ENCODE results near the gene EPSTI1.

EPSTI1 gene

DNA sequence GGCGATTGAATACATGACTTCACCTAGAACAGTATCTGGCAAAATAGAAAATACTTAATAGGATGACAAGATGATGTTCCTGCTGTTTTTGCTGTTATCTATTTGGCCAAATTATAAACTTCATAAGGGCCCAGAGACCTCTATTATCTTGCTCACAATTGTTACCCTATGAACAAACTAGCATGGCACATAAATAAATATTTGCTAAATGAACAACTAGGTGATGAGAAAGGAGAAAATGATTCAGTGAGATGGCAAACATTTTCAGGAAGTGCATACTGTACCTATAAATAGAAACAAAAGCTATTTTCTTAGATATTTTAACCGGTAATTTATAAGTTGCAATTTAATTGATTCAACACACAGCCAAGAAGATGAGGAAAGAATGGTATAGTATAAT, 132.3 kb downstream of the EPSTI1 start:
- ATAC-seq = no peak
- TF ChIP-seq PATZ1 (CRISPR knock-in tag; IDR thresholded peaks at IDR 0.05; ENCODE audit: borderline replicate concordance) (no peak), ZNF565 (CRISPR knock-in tag; conservative IDR thresholded peaks at IDR 0.05; ENCODE audit: low read depth) (no peak), ISL1 (CRISPR knock-in tag; IDR thresholded peaks at IDR 0.05) (no peak), ZFP30 (CRISPR knock-in tag; IDR thresholded peaks at IDR 0.05) (no peak), TCF4 (CRISPR knock-in tag; IDR thresholded peaks at IDR 0.05; ENCODE audit: borderline replicate concordance) (no peak), CSRNP3 (CRISPR knock-in tag; IDR thresholded peaks at IDR 0.05) (no peak), ZC3H10 (CRISPR knock-in tag; IDR thresholded peaks at IDR 0.05) (no peak), OSR1 (CRISPR knock-in tag; IDR thresholded peaks at IDR 0.05) (no peak), ARNTL (CRISPR knock-in tag; IDR thresholded peaks at IDR 0.05; ENCODE audit: borderline replicate concordance, low read depth) (no peak), BACH2 (CRISPR knock-in tag; IDR thresholded peaks at IDR 0.05; ENCODE audit: borderline replicate concordance) (no peak), ZFP3 (CRISPR knock-in tag; IDR thresholded peaks at IDR 0.05) (no peak), PPARA (CRISPR knock-in tag; IDR thresholded peaks at IDR 0.05; ENCODE audit: borderline replicate concordance) (no peak), SNAI2 (CRISPR knock-in tag; IDR thresholded peaks at IDR 0.05) (no peak), CSDC2 (CRISPR knock-in tag; IDR thresholded peaks at IDR 0.05) (no peak), ZNF8 (CRISPR knock-in tag; IDR thresholded peaks at IDR 0.05) (no peak), GLIS3 (CRISPR knock-in tag; IDR thresholded peaks at IDR 0.05) (no peak), ZNF70 (CRISPR knock-in tag; IDR thresholded peaks at IDR 0.05) (no peak)
- TF ChIP-seq, protein P1, sequence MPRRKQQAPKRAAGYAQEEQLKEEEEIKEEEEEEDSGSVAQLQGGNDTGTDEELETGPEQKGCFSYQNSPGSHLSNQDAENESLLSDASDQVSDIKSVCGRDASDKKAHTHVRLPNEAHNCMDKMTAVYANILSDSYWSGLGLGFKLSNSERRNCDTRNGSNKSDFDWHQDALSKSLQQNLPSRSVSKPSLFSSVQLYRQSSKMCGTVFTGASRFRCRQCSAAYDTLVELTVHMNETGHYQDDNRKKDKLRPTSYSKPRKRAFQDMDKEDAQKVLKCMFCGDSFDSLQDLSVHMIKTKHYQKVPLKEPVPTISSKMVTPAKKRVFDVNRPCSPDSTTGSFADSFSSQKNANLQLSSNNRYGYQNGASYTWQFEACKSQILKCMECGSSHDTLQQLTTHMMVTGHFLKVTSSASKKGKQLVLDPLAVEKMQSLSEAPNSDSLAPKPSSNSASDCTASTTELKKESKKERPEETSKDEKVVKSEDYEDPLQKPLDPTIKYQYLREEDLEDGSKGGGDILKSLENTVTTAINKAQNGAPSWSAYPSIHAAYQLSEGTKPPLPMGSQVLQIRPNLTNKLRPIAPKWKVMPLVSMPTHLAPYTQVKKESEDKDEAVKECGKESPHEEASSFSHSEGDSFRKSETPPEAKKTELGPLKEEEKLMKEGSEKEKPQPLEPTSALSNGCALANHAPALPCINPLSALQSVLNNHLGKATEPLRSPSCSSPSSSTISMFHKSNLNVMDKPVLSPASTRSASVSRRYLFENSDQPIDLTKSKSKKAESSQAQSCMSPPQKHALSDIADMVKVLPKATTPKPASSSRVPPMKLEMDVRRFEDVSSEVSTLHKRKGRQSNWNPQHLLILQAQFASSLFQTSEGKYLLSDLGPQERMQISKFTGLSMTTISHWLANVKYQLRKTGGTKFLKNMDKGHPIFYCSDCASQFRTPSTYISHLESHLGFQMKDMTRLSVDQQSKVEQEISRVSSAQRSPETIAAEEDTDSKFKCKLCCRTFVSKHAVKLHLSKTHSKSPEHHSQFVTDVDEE (CRISPR knock-in tag; IDR thresholded peaks at IDR 0.05) = no peak

DNA sequence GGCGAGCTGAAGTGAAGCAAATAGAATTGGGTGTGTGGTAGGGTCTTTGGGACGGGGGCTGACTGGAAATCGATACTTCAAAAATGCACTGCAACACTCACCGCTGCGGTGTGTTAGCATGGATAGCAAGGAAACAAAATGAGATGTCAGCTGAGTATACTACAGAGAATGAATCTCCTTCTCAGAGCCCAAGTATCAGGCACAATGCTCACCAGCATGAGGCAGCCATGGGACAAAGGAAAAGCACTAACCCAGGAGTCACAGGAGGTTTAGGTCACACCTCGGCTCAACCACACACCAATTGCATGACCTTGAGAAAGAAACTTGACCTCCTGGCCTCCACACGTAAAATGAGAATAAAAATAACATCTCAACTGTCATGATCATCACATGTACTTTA, 136.6 kb downstream of the EPSTI1 start:
- ATAC-seq = no peak
- TF ChIP-seq ZFP3 (CRISPR knock-in tag; IDR thresholded peaks at IDR 0.05) (no peak), PATZ1 (CRISPR knock-in tag; IDR thresholded peaks at IDR 0.05; ENCODE audit: borderline replicate concordance) (no peak), PPARA (CRISPR knock-in tag; IDR thresholded peaks at IDR 0.05; ENCODE audit: borderline replicate concordance) (no peak), ISL1 (CRISPR knock-in tag; IDR thresholded peaks at IDR 0.05) (no peak), BACH2 (CRISPR knock-in tag; IDR thresholded peaks at IDR 0.05; ENCODE audit: borderline replicate concordance) (no peak), SNAI2 (CRISPR knock-in tag; IDR thresholded peaks at IDR 0.05) (no peak), ZC3H10 (CRISPR knock-in tag; IDR thresholded peaks at IDR 0.05) (no peak)
- TF ChIP-seq, protein P2, sequence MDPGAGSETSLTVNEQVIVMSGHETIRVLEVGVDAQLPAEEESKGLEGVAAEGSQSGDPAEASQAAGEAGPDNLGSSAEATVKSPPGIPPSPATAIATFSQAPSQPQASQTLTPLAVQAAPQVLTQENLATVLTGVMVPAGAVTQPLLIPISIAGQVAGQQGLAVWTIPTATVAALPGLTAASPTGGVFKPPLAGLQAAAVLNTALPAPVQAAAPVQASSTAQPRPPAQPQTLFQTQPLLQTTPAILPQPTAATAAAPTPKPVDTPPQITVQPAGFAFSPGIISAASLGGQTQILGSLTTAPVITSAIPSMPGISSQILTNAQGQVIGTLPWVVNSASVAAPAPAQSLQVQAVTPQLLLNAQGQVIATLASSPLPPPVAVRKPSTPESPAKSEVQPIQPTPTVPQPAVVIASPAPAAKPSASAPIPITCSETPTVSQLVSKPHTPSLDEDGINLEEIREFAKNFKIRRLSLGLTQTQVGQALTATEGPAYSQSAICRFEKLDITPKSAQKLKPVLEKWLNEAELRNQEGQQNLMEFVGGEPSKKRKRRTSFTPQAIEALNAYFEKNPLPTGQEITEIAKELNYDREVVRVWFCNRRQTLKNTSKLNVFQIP (CRISPR knock-in tag; IDR thresholded peaks at IDR 0.05; ENCODE audit: borderline replicate concordance, low read depth) = no peak

DNA sequence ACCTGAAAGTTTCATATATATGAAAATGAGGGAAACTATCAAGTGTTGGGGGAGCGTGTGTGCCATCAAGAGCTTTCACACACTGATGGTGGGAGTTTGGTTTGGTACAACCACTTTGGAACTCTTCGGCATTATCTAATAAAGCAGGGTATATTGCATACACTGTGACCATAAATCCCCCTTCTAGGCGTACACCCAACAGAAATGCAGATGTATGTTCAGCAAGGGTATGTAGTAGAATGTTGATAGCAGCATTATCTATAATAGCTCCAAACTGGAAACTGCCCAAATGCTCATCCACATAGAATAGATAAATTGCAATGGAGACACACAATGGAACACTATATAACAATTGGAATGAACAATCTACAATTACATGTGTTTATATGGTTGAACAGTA, 139.9 kb downstream of the EPSTI1 start:
- no peak for TF ChIP-seq RARB (CRISPR knock-in tag; IDR thresholded peaks at IDR 0.05)
- no peak for TF ChIP-seq ESRRG (CRISPR knock-in tag; IDR thresholded peaks at IDR 0.05)
- TF ChIP-seq CREB5 (CRISPR knock-in tag; IDR thresholded peaks at IDR 0.05; ENCODE audit: low read depth) = no peak
- no peak for ATAC-seq

Measured in SK-N-SH treated with all-trans-retinoic acid at 6 μM for 48 hours (cell line).